HG02798 (cell line): ENCODE results near the gene CD4.

ENCODE experiments used
- ATAC-seq: cut with Tn5 transposase; IDR thresholded peaks from one replicate; pipeline ENCODE4 v1.9.1; 2021; ENCODE audit warnings: mild to moderate bottlenecking; ENCODE audit not compliant: unreplicated experiment, poor library complexity

The CD4 gene

GRCh38 chr12:6799147-6799546, 9.8 kb downstream of the CD4 start:
- ATAC-seq = no peak

- ATAC-seq = no peak
Measured at GRCh38 chr12:6807170-6807569, 17.8 kb downstream of the CD4 start.

GRCh38 chr12:6809056-6809455, 19.7 kb downstream of the CD4 start:
- no peak for ATAC-seq

- no peak for ATAC-seq
Measured at GRCh38 chr12:6810758-6811157, 21.4 kb downstream of the CD4 start.

GRCh38 chr12:6813363-6813762, 24.0 kb downstream of the CD4 start:
- no peak for ATAC-seq

- ATAC-seq = no peak
Measured at GRCh38 chr12:6816598-6816997, 27.3 kb downstream of the CD4 start.

GRCh38 chr12:6817098-6817497, 27.8 kb downstream of the CD4 start:
- ATAC-seq = no peak

GRCh38 chr12:6817662-6818157, 28.4 kb downstream of the CD4 start:
- no peak for ATAC-seq

GRCh38 chr12:6818222-6818621, 28.9 kb downstream of the CD4 start:
- ATAC-seq = no peak

GRCh38 chr12:6818645-6819044, 29.3 kb downstream of the CD4 start:
- ATAC-seq = no peak

GRCh38 chr12:6819106-6820030, 30.0 kb downstream of the CD4 start:
- ATAC-seq = no peak

GRCh38 chr12:6820166-6820565, 30.8 kb downstream of the CD4 start:
- ATAC-seq = no peak

- ATAC-seq = no peak
Measured at GRCh38 chr12:6821591-6822425, 32.5 kb downstream of the CD4 start, which contains the start of gene GPR162. TSS of gene GPR162 (plus strand) at chr12:6821821. CDS start at chr12:6823899, 2,078 bp downstream.

- ATAC-seq = no peak
Measured at GRCh38 chr12:6822426-6823135, 33.3 kb downstream of the CD4 start.

GRCh38 chr12:6823182-6824084, 34.1 kb downstream of the CD4 start:
- no peak for ATAC-seq

GRCh38 chr12:6824085-6824775, 34.9 kb downstream of the CD4 start:
- ATAC-seq = no peak

- no peak for ATAC-seq
Measured at GRCh38 chr12:6824901-6825381, 35.6 kb downstream of the CD4 start.

GRCh38 chr12:6825398-6826124, 36.2 kb downstream of the CD4 start:
- peak; percentile 49 for ATAC-seq
